22Rv1 (cell line): ENCODE measurements around the gene FBXL7.

Experiments used
- CTCF ChIP-seq: fragments of 450-650 bp; IDR thresholded peaks from 2 replicates; pipeline ENCODE4 v1.5.1; 2017; ENCODE audit warnings: mild to moderate bottlenecking
- ZFX ChIP-seq: fragments of 450-650 bp; IDR thresholded peaks from 2 replicates; pipeline ENCODE4 v1.6.1; 2017; ENCODE audit warnings: antibody characterized with exemption, borderline replicate concordance

GRCh38 chr5:15637886-15638285 is 137.9 kb downstream of the FBXL7 start:
- TF ChIP-seq CTCF: no peak
- no peak for TF ChIP-seq ZFX
